Right renal cortex interstitium (tissue), 3 donors: ENCODE data around the gene ACKR1. TPM values are rescaled to one million over a fixed set of nuclear protein-coding genes. Genes with fewer than 3 reads are reported as not detected.

Experiments
- DNase-seq, 3 donors: peaks; one replicate each; pipeline ENCODE4 v3.0.0-alpha.2; 2013; ENCODE audit warnings: low read depth in 3 of 3, low spot score in 2 of 3
- polyA plus RNA-seq, 3 donors: library from polyadenylated mRNA; unstranded; fragments of 120-200 nt; gene quantifications; one replicate each; pipeline ENCODE4 v1.2.1, GENCODE V29; 2013; ENCODE audit not compliant: insufficient read length in 3 of 3

The ACKR1 gene
- polyA plus RNA-seq, 3 donors = 0.31 to 0.50 TPM; not detected in 1

GRCh38 chr1:159218649-159219636 lies 14.3 kb downstream of the ACKR1 start:
- DNase-seq = no peak

GRCh38 chr1:159222075-159222865 lies 17.6 kb downstream of the ACKR1 start:
- DNase-seq = no peak

- DNase-seq = no peak
Measured at GRCh38 chr1:159223004-159223403, 18.3 kb downstream of the ACKR1 start.

- DNase-seq = no peak
Measured at GRCh38 chr1:159228554-159228953, 23.9 kb downstream of the ACKR1 start.

GRCh38 chr1:159229260-159229885 lies 24.7 kb downstream of the ACKR1 start:
- no peak for DNase-seq

- no peak for DNase-seq
Measured at GRCh38 chr1:159229896-159230295, 25.2 kb downstream of the ACKR1 start.

- DNase-seq = no peak
Measured at GRCh38 chr1:159239551-159240220, 35.0 kb downstream of the ACKR1 start.

GRCh38 chr1:159247266-159247665 lies 42.6 kb downstream of the ACKR1 start:
- no peak for DNase-seq

GRCh38 chr1:159248311-159248710 lies 43.6 kb downstream of the ACKR1 start:
- no peak for DNase-seq

GRCh38 chr1:159250638-159251216 lies 46.1 kb downstream of the ACKR1 start:
- no peak for DNase-seq

Other genes with a start within 250 kb of the ACKR1 start
- gene IFI16, start 195.0 kb upstream of the ACKR1 start, polyA plus RNA-seq = 10 to 100 TPM; 58.5 to 82.8 (median 67.2) TPM
- gene AIM2, start 128.1 kb upstream of the ACKR1 start, polyA plus RNA-seq = under 1 TPM in 2 of 3 donors, not detected in 1; 0.19 to 0.20 TPM
- gene CADM3, start 33.3 kb upstream of the ACKR1 start, polyA plus RNA-seq = under 1 TPM in 2 of 3 donors, not detected in 1; 0.13 to 0.21 TPM
- gene FCER1A, start 97.5 kb downstream of the ACKR1 start, polyA plus RNA-seq = 1 to 10 TPM in 1 of 3 donors, under 1 TPM in 2; 0.18 to 1.3 (median 0.44) TPM
- not detected for gene OR10J4, start 227.3 kb downstream of the ACKR1 start, polyA plus RNA-seq
- under 1 TPM in 1 of 3 donors, not detected in 2; 0.07 TPM for gene OR10J1, start 234.8 kb downstream of the ACKR1 start, polyA plus RNA-seq